ENCODE measurements around the gene CALML6.

CALML6 gene, protein sequence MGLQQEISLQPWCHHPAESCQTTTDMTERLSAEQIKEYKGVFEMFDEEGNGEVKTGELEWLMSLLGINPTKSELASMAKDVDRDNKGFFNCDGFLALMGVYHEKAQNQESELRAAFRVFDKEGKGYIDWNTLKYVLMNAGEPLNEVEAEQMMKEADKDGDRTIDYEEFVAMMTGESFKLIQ

DNA sequence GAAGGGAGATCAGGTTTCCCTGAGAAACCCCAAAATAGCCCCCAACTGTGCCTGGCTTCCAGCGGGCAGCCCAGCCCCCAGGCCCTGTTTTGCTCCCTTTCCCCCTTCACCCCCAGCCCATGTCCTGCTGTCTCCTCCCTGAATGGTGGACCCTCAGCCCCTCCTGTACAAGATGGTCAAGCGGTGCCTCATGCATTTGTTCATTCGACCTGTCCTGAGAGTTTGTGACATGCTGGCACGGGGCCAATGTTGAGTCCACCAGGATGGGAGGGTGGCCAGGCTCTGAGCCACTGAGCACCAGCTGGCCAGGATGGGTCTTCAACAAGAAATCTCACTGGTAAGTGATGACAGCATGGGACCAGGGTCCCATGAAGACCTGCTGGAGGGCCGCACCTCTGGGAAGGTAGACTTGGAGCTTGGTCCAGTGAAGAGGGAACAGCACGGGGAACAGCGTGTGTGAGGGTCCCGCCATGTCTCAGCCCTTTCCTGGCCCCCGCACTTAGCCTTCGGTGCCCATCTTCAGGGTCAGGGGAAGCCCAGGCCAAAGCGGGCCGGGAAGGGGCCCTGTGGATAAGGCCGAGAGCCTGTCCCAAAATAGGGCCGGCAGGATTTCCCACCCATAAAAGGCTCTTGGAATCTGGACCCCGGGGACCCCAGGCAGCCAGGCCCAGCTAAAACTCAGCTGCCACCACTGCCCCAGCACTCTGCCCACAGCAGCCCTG is at the start of gene CALML6:
Gene CALML6 (plus strand): TSS at position 290 of the 722 bp plus-strand sequence. CDS start 21 bp downstream, at position 311.
- Histone ChIP-seq H3K36me3 (ENCODE audit: control insufficient read depth, insufficient read depth, low read length) (no peaks in the 10 kb centered on the region), H3K4me3 (ENCODE audit: low read length) (no peak within 1 kb of the TSS), H3K27me3 (ENCODE audit: control insufficient read depth, insufficient read depth, low read length) (peaks cover 8% of the 10 kb centered on the region), H3K9me3 (ENCODE audit: control insufficient read depth, low read length) (no peaks in the 10 kb centered on the region), H3K9ac (ENCODE audit: low read length) (peak within 1 kb of the TSS; percentile 8), H3K4me1 (ENCODE audit: control insufficient read depth, insufficient read depth, low read length) (peaks cover 28% of the 10 kb centered on the region)

DNA sequence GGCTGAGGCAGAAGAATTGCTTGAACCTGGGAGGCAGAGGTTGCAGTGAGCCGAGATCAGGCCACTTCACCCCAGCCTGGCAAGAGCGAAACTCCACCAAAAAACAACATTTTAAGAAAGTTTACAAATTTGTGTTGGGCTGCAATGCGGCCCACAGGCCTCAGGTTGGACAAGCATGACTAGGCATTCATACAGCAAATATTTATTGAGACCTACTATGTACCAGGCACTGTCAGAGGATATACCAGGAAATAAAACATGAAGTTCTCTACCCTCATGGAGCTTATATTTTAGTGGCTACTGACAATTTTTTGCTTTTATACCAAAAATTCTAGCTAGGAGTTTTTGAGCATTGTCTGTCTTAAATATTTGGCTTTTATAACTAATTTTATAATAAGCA is 47.9 kb upstream of the CALML6 start:
- Histone ChIP-seq H3K9me3 (ENCODE audit: control insufficient read depth, low read length) (no peaks in the 10 kb centered on the region), H3K4me1 (ENCODE audit: control insufficient read depth, insufficient read depth, low read length) (peaks cover 17% of the 10 kb centered on the region), H3K4me3 (ENCODE audit: low read length) (no peak overlapping the region)

DNA sequence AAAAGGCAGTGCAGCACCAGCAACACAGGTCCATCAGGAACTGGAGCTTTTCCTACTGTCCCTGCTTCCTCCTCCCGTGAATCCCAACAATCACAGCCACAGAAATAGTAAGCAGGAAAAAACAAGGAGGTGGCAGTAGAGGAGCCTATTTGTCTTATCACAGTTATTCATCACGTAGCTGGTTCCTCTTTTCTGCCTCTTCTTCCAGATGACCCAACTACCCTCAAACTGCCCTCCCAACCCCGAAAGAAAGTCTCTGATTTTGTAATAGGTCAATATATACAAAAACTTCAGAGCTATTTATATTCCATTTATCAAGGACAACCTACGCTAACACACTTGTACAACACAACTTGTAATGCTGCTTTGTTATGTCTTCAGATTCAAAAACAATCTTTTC is 45.6 kb upstream of the CALML6 start:
- no peak overlapping the region for H3K9ac ChIP-seq (ENCODE audit: low read length)
- H3K4me1 ChIP-seq (ENCODE audit: control insufficient read depth, insufficient read depth, low read length) = peaks cover 18% of the 10 kb centered on the region
- no peak overlapping the region for H3K4me3 ChIP-seq (ENCODE audit: low read length)
- peaks cover 4% of the 10 kb centered on the region for H3K36me3 ChIP-seq (ENCODE audit: control insufficient read depth, insufficient read depth, low read length)
- H3K9me3 ChIP-seq (ENCODE audit: control insufficient read depth, low read length) = no peaks in the 10 kb centered on the region
- no peaks in the 10 kb centered on the region for H3K27me3 ChIP-seq (ENCODE audit: control insufficient read depth, insufficient read depth, low read length)

More for the DNA sequence above, 47.9 kb upstream of the CALML6 start:
- Histone ChIP-seq H3K36me3 (ENCODE audit: control insufficient read depth, insufficient read depth, low read length) (peaks cover 3% of the 10 kb centered on the region), H3K9ac (ENCODE audit: low read length) (no peak overlapping the region), H3K27me3 (ENCODE audit: control insufficient read depth, insufficient read depth, low read length) (no peaks in the 10 kb centered on the region)

DNA sequence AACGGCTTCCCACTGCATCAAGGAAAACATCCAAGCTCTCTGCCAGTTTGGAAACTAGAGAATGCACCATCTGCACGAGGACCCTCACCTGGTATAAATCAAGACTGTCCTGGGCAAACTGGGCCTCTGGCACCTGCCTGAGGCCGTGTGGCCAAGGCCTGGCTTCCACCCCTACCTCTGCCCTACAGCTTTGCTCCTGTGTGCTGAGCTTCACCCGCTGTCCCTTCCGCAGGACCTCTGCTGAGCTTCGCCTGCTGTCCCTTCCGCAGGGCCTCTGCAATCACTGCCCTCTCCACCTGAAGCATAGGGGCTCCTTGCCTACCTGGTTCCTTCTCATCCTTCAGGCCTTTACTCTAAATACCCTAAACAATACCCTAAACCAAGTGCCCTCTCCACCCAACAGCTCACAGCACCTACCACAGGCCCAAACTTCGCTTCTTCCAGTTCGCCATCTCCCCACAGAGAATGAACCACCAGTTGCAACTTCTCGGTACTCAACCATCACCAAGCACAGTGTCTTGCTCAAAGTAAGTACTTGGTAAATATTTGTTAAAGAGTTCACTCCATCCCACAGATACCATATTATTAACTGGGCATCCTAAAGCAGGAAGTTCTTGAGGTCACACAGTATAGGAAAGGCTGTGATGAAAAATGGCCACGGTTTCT is 42.6 kb upstream of the CALML6 start:
- H3K4me3 ChIP-seq (ENCODE audit: low read length) = no peak overlapping the region
- H3K36me3 ChIP-seq (ENCODE audit: control insufficient read depth, insufficient read depth, low read length) = peaks cover 4% of the 10 kb centered on the region
- peaks cover 18% of the 10 kb centered on the region for H3K4me1 ChIP-seq (ENCODE audit: control insufficient read depth, insufficient read depth, low read length)
- H3K27me3 ChIP-seq (ENCODE audit: control insufficient read depth, insufficient read depth, low read length) = no peaks in the 10 kb centered on the region
- no peak overlapping the region for H3K9ac ChIP-seq (ENCODE audit: low read length)
- H3K9me3 ChIP-seq (ENCODE audit: control insufficient read depth, low read length) = no peaks in the 10 kb centered on the region

DNA sequence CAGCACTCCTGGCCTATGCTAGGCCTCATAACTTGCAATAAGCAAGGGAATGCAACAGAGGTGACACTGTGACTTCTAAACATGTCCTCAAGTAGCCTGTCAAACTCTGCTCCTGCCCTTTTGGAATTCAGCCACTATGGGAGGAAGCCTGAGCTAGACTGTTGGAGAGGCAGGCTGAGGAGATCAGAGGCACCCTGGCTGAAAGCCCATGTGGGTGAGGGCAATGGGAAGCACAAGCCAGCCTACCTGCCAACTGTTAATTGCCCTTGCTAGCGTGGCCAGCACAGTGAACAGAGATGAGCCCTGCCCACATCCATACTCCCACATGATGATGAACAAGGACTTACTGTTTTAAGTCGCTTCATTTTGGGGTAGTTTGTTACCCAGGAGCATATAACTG is 41.9 kb upstream of the CALML6 start:
- no peak overlapping the region for H3K9ac ChIP-seq (ENCODE audit: low read length)
- H3K4me3 ChIP-seq (ENCODE audit: low read length) = no peak overlapping the region
- peaks cover 18% of the 10 kb centered on the region for H3K4me1 ChIP-seq (ENCODE audit: control insufficient read depth, insufficient read depth, low read length)
- H3K9me3 ChIP-seq (ENCODE audit: control insufficient read depth, low read length) = no peaks in the 10 kb centered on the region
- H3K36me3 ChIP-seq (ENCODE audit: control insufficient read depth, insufficient read depth, low read length) = peaks cover 4% of the 10 kb centered on the region
- H3K27me3 ChIP-seq (ENCODE audit: control insufficient read depth, insufficient read depth, low read length) = no peaks in the 10 kb centered on the region

DNA sequence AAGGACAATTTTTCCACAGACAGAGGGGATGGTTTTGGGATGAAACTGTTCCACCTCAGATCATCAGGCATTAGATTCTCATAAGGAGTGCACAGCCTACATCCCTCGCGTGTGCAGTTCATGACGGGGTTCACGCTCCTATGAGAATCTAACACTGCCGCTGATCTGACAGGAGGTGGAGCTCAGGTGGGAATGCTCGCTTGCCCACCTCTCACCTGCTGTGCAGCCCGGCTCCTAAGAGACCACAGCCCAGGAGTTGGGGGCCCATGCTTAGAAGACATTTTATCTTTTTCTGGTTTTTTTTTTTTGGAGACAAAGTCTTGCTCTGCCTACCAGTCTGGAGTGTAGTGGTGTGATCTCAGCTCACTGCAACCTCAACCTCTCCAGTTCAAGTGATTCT is 40.2 kb upstream of the CALML6 start:
- Histone ChIP-seq H3K9ac (ENCODE audit: low read length) (no peak overlapping the region), H3K36me3 (ENCODE audit: control insufficient read depth, insufficient read depth, low read length) (peaks cover 11% of the 10 kb centered on the region), H3K27me3 (ENCODE audit: control insufficient read depth, insufficient read depth, low read length) (no peaks in the 10 kb centered on the region), H3K4me1 (ENCODE audit: control insufficient read depth, insufficient read depth, low read length) (peaks cover 14% of the 10 kb centered on the region), H3K4me3 (ENCODE audit: low read length) (no peak overlapping the region), H3K9me3 (ENCODE audit: control insufficient read depth, low read length) (no peaks in the 10 kb centered on the region)

DNA sequence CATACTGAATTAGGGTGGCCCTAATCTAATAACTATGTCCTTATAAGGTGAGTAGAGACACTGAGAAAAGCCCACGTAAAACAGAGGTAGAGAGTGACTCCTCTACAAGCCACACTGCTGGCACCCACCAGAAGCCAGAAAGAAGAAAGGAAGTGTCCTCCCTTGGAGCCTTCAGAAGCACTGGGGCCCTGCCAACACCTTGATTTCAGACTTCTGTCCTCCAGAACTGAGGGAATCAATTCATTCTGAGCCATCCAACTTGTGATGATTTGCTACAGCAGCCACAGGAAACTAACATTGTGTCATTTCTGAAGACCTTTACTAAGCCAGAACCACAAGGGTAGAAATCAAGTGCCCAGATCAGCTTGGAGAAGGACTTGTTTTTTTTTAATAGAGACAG is 39.1 kb upstream of the CALML6 start:
- H3K9me3 ChIP-seq (ENCODE audit: control insufficient read depth, low read length) = no peaks in the 10 kb centered on the region
- H3K4me3 ChIP-seq (ENCODE audit: low read length) = no peak overlapping the region
- H3K36me3 ChIP-seq (ENCODE audit: control insufficient read depth, insufficient read depth, low read length) = peaks cover 11% of the 10 kb centered on the region
- H3K27me3 ChIP-seq (ENCODE audit: control insufficient read depth, insufficient read depth, low read length) = no peaks in the 10 kb centered on the region
- peaks cover 20% of the 10 kb centered on the region for H3K4me1 ChIP-seq (ENCODE audit: control insufficient read depth, insufficient read depth, low read length)
- no peak overlapping the region for H3K9ac ChIP-seq (ENCODE audit: low read length)

DNA sequence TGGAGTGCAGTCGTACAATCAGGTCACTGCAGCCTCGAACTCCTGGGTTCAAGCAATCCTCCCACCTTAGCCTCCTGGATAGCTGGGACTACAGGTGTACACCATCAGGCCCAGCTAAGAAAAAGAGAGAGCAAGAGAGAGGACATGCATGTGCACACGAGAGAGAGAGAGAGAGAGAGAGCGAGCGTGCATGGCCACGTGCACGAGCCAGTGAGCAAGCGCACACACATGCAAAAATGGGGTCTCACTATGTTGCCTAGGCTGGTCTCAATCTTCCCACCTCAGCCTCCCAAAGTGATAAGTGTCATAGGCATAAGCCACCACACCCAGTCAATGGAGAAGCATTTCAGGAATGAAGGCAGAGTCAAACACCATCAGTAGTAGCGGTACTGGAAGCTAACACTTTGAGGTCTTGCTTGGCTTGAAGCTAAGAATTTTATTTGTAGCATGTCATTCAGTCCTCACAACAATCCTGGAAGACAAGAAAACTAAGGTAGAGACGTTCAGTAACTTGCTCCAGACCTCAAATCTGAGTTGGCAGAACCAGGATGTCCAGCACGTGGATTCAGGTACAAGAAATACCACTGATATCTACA is 38.6 kb upstream of the CALML6 start:
- Histone ChIP-seq H3K27me3 (ENCODE audit: control insufficient read depth, insufficient read depth, low read length) (no peaks in the 10 kb centered on the region), H3K4me1 (ENCODE audit: control insufficient read depth, insufficient read depth, low read length) (peaks cover 25% of the 10 kb centered on the region), H3K9me3 (ENCODE audit: control insufficient read depth, low read length) (no peaks in the 10 kb centered on the region), H3K36me3 (ENCODE audit: control insufficient read depth, insufficient read depth, low read length) (peaks cover 11% of the 10 kb centered on the region), H3K4me3 (ENCODE audit: low read length) (no peak overlapping the region), H3K9ac (ENCODE audit: low read length) (no peak overlapping the region)

DNA sequence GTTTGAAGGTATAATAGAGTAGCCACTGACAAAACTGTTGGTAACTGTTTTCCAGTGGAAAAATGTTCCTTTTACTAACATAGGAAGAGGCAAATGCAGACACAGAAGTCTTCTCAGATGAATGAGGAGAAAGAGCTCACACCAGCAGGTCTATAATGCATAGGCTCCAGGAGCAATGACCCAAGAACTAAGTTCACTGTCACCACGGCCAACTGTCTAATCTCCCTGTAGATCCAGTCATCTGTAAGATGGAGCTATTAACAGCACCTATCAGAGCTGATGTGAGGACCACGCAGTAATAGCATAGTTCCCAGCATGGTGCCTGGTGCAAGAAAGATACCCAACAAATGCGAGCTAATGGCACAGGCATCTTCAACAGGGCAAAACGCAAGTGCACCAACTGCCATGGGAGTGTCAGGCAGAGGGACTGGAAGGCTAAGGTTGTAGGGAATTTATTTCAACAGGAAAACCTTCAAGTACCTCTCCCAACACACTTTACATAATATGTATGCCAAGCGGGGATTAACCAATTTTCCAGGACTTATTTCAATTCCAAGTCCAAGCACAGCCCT is 37.1 kb upstream of the CALML6 start:
- Histone ChIP-seq H3K9me3 (ENCODE audit: control insufficient read depth, low read length) (no peaks in the 10 kb centered on the region), H3K36me3 (ENCODE audit: control insufficient read depth, insufficient read depth, low read length) (peaks cover 11% of the 10 kb centered on the region), H3K9ac (ENCODE audit: low read length) (no peak overlapping the region), H3K4me3 (ENCODE audit: low read length) (no peak overlapping the region), H3K4me1 (ENCODE audit: control insufficient read depth, insufficient read depth, low read length) (peaks cover 33% of the 10 kb centered on the region), H3K27me3 (ENCODE audit: control insufficient read depth, insufficient read depth, low read length) (no peaks in the 10 kb centered on the region)

DNA sequence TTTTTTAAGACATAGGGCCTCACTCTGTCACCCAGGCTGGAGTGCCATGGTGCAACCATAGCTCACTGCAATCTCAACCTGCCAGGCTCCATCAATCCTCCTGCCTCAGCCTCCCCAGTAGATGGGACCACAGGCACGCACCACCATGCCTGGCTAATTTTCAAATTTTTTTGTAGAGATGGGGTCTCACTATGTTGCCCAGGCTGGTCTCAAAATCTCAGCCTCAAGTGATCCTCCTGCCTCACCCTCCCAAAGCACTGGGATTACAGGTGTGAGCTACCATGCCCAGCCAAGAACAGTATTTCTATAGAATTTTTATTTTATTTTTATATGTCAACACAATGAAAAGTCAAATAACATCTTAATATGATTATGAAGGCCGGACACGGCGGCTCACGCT is 35.1 kb upstream of the CALML6 start:
- no peak overlapping the region for H3K4me3 ChIP-seq (ENCODE audit: low read length)
- H3K9ac ChIP-seq (ENCODE audit: low read length) = no peak overlapping the region
- H3K9me3 ChIP-seq (ENCODE audit: control insufficient read depth, low read length) = no peaks in the 10 kb centered on the region
- peaks cover 7% of the 10 kb centered on the region for H3K36me3 ChIP-seq (ENCODE audit: control insufficient read depth, insufficient read depth, low read length)
- peaks cover 32% of the 10 kb centered on the region for H3K4me1 ChIP-seq (ENCODE audit: control insufficient read depth, insufficient read depth, low read length)
- no peaks in the 10 kb centered on the region for H3K27me3 ChIP-seq (ENCODE audit: control insufficient read depth, insufficient read depth, low read length)

DNA sequence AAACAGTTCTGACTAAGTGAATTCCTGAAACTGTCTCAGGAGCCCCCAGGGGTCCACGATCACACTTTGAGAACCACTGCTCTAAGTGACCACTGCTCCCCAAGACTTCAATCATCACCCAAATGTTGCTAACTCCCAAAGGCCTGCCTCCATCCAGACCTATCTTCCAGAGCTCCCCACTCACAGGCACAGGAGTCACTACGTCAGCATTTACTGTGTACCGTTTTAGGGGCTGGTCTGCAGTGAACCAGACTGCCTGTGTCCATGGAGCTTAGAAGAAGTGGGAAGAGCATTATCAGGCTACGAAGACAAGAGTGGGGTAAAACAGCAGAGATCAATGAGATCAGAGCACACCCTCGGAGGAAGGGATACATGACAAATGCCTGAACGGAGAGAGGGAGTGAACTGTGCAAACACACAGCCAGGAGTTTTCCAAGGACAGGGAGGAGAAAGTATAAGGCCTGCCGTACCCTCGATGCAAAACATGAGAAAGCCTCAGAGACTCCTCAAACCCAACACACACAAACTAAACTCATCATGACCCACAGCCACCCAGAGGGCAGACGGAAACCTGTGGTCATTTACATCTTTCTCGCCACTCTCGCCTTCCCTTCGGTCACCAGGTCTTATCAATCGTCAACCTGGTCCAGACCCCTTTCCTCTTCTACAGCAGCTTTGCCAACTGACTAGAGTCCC is 34.3 kb upstream of the CALML6 start:
- Histone ChIP-seq H3K27me3 (ENCODE audit: control insufficient read depth, insufficient read depth, low read length) (no peaks in the 10 kb centered on the region), H3K36me3 (ENCODE audit: control insufficient read depth, insufficient read depth, low read length) (peaks cover 7% of the 10 kb centered on the region), H3K4me1 (ENCODE audit: control insufficient read depth, insufficient read depth, low read length) (peaks cover 32% of the 10 kb centered on the region), H3K4me3 (ENCODE audit: low read length) (no peak overlapping the region), H3K9me3 (ENCODE audit: control insufficient read depth, low read length) (no peaks in the 10 kb centered on the region), H3K9ac (ENCODE audit: low read length) (peak overlapping the region; percentile 17)
